ENCODE measurements around the gene PTPRA. TPM values are rescaled to one million over a fixed set of nuclear protein-coding genes. Genes with fewer than 3 reads are reported as not detected.

PTPRA gene
- 70.3 TPM for total RNA-seq
- polyA plus RNA-seq (ENCODE audit: insufficient read depth, low read depth, low replicate concordance) = 33.1 TPM
- long read RNA-seq, donor 1, transcript PTPRA-201 (23 exons, 3,725 nt) = major isoform, 8 of 17 reads
- long read RNA-seq, donor 1, partial matches to known transcripts = 9 of 17 reads
- long read RNA-seq, donor 1, other reads (novel, unspliced or antisense) = 0 of 17 reads
- long read RNA-seq, donor 2, partial matches to known transcripts = 10 of 14 reads
- long read RNA-seq, donor 2, other reads (novel, unspliced or antisense) = 0 of 14 reads
- long read RNA-seq, donor 3, partial matches to known transcripts = 15 of 18 reads
- long read RNA-seq, donor 3, other reads (novel, unspliced or antisense) = 0 of 18 reads
- long read RNA-seq, donor 4, transcript PTPRA-201 (23 exons, 3,725 nt) = major isoform, 7 of 10 reads
- long read RNA-seq, donor 4, partial matches to known transcripts = 0 of 10 reads
- long read RNA-seq, donor 4, other reads (novel, unspliced or antisense) = 0 of 10 reads
- long read RNA-seq, donor 5, partial matches to known transcripts = 0 of 1 reads
- long read RNA-seq, donor 5, other reads (novel, unspliced or antisense) = 0 of 1 reads
- long read RNA-seq, donor 6, partial matches to known transcripts = 5 of 5 reads
- long read RNA-seq, donor 6, other reads (novel, unspliced or antisense) = 0 of 5 reads
- long read RNA-seq, donor 7, transcript PTPRA-201 (23 exons, 3,725 nt) = major isoform, 59 of 130 reads
- long read RNA-seq, donor 7, transcript PTPRA-205 (24 exons, 3,337 nt) = minor isoform, 5 of 130 reads
- long read RNA-seq, donor 7, partial matches to known transcripts = 22 of 130 reads
- long read RNA-seq, donor 7, other reads (novel, unspliced or antisense) = 42 of 130 reads
- long read RNA-seq, donor 8, partial matches to known transcripts = 5 of 8 reads
- long read RNA-seq, donor 8, other reads (novel, unspliced or antisense) = 0 of 8 reads
- long read RNA-seq, donor 9, partial matches to known transcripts = 7 of 11 reads
- long read RNA-seq, donor 9, other reads (novel, unspliced or antisense) = 0 of 11 reads
- long read RNA-seq, donor 10, partial matches to known transcripts = 10 of 12 reads
- long read RNA-seq, donor 10, other reads (novel, unspliced or antisense) = 0 of 12 reads

- DNase-seq (peak; percentile 93 to 97 (median 96)), FAIRE-seq (no peak)
- Histone ChIP-seq H3K9me3 (ENCODE audit: control insufficient read depth in 2 of 3, insufficient read depth in 1 of 3, low read length in 3 of 3) (no peaks in the 10 kb centered on the region), H3K27ac (ENCODE audit: low read depth in 2 of 2, low read length in 2 of 2) (peak within 1 kb of the TSS in 1 of 2 donors; percentile 51), H3K4me1 (ENCODE audit: control insufficient read depth in 2 of 3, insufficient read depth in 2 of 3, low read depth in 1 of 3, low read length in 3 of 3) (peaks cover 4 to 25% (median 8%) of the 10 kb centered on the region in 3 donors), H3K36me3 (ENCODE audit: control insufficient read depth in 2 of 3, insufficient read depth in 3 of 3, low read length in 3 of 3) (no peaks in the 10 kb centered on the region), H3K4me3 (ENCODE audit: low read length in 3 of 3) (peak within 1 kb of the TSS; percentile 74 to 86 (median 85)), H3K9ac (ENCODE audit: low read length in 3 of 3) (peak within 1 kb of the TSS; percentile 20 to 75 (median 42)), H3K27me3 (ENCODE audit: control insufficient read depth, insufficient read depth, low read length) (peaks cover 7% of the 10 kb centered on the region)
- no peak for TF ChIP-seq CTCF (IDR thresholded peaks at IDR 0.05; ENCODE audit: borderline replicate concordance, extremely low read depth, insufficient read depth)
- intact Hi-C loops (cut with DNase I) = no loop called here
Measured at GRCh38 chr20:2873010-2873746, at the start of gene PTPRA. Gene PTPRA, plus strand, starts transcription at chr20:2873481. Its CDS starts 90,797 bp downstream, at chr20:2964278.

- Histone ChIP-seq H3K4me1 (ENCODE audit: control insufficient read depth in 2 of 3, insufficient read depth in 2 of 3, low read depth in 1 of 3, low read length in 3 of 3) (no peaks in the 10 kb centered on the region), H3K27ac (ENCODE audit: low read depth in 2 of 2, low read length in 2 of 2) (no peak overlapping the region), H3K9ac (ENCODE audit: low read length in 3 of 3) (no peak overlapping the region), H3K36me3 (ENCODE audit: control insufficient read depth in 2 of 3, insufficient read depth in 3 of 3, low read length in 3 of 3) (no peaks in the 10 kb centered on the region), H3K9me3 (ENCODE audit: control insufficient read depth in 2 of 3, insufficient read depth in 1 of 3, low read length in 3 of 3) (no peaks in the 10 kb centered on the region), H3K27me3 (ENCODE audit: control insufficient read depth, insufficient read depth, low read length) (no peaks in the 10 kb centered on the region), H3K4me3 (ENCODE audit: low read length in 3 of 3) (no peak overlapping the region)
- no peak for TF ChIP-seq CTCF (IDR thresholded peaks at IDR 0.05; ENCODE audit: borderline replicate concordance, extremely low read depth, insufficient read depth)
- intact Hi-C loops (cut with DNase I) = no loop called here
- DNase-seq = no peak
- no peak for FAIRE-seq
Measured at GRCh38 chr20:2825761-2826160, 47.5 kb upstream of the PTPRA start.

DNA sequence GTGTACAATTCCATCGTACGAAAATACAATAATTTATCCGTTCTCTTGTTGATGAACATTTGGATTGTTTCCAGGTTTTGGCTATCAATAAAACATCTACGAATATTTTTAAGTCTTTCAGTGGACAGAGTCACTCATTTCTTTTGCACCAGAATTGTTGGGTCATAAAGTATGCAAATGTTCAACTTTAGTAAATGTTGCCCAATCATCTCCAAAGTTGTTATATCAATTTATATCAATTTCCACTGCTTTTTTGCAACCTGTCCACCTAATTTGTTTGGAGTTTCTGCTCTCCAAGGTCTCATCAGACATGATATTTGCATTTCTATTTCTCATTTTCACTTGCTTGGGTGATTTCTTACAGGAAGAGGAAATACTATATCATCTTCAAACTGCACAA, 46.6 kb upstream of the PTPRA start:
- Histone ChIP-seq H3K27ac (ENCODE audit: low read depth in 2 of 2, low read length in 2 of 2) (no peak overlapping the region), H3K36me3 (ENCODE audit: control insufficient read depth in 2 of 3, insufficient read depth in 3 of 3, low read length in 3 of 3) (no peaks in the 10 kb centered on the region), H3K9me3 (ENCODE audit: control insufficient read depth in 2 of 3, insufficient read depth in 1 of 3, low read length in 3 of 3) (no peaks in the 10 kb centered on the region), H3K4me1 (ENCODE audit: control insufficient read depth in 2 of 3, insufficient read depth in 2 of 3, low read depth in 1 of 3, low read length in 3 of 3) (no peaks in the 10 kb centered on the region), H3K27me3 (ENCODE audit: control insufficient read depth, insufficient read depth, low read length) (no peaks in the 10 kb centered on the region), H3K9ac (ENCODE audit: low read length in 3 of 3) (no peak overlapping the region), H3K4me3 (ENCODE audit: low read length in 3 of 3) (no peak overlapping the region)
- no peak for TF ChIP-seq CTCF (IDR thresholded peaks at IDR 0.05; ENCODE audit: borderline replicate concordance, extremely low read depth, insufficient read depth)
- intact Hi-C loops (cut with DNase I) = no loop called here
- FAIRE-seq = no peak
- no peak for DNase-seq
